Bronchial epithelial cell (primary cell): Measurements from ENCODE around the gene ABCG8. TPM values are rescaled to one million over a fixed set of nuclear protein-coding genes. Genes with fewer than 3 reads are reported as not detected.
A peak's percentile ranks its signal among the peaks of the same experiment; 100 is the strongest.

Source experiments
- DNase-seq: peaks from one replicate; pipeline ENCODE4 v3.0.0-alpha.2; 2010; ENCODE audit warnings: low read depth
- FAIRE-seq: peaks from 2 replicates; lab custom pipeline; 2011; peaks lifted over from hg19 to GRCh38; lab: Jason Lieb, UNC
- H3K27me3 ChIP-seq: 2 replicates; pipeline ENCODE4 v1.5.1; 2011; ENCODE audit warnings: low read length; ENCODE audit not compliant: control insufficient read depth, insufficient read depth
- H3K36me3 ChIP-seq: 2 replicates; pipeline ENCODE4 v1.5.1; 2011; ENCODE audit warnings: low read length; ENCODE audit not compliant: control insufficient read depth, insufficient read depth
- H3K4me3 ChIP-seq: 2 replicates; pipeline ENCODE4 v1.5.1; 2011; ENCODE audit warnings: mild to moderate bottlenecking, low read depth, low read length, control low read depth
- total RNA-seq: library from RNA; depleted of rRNA; stranded (reverse); fragments of >200 nt; gene quantifications from 2 replicates; pipeline ENCODE4 v1.2.1, GENCODE V29; 2014
- TF ChIP-seq, protein P1 (sequence below): IDR thresholded peaks from 2 replicates; pipeline ENCODE4 v1.5.1; 2011; ENCODE audit warnings: mild to moderate bottlenecking, moderate library complexity, low read length, control low read depth, inconsistent platforms; ENCODE audit not compliant: insufficient read depth, severe bottlenecking

ABCG8 gene
- total RNA-seq, 1 donor from 2014 or later: not detected

DNA sequence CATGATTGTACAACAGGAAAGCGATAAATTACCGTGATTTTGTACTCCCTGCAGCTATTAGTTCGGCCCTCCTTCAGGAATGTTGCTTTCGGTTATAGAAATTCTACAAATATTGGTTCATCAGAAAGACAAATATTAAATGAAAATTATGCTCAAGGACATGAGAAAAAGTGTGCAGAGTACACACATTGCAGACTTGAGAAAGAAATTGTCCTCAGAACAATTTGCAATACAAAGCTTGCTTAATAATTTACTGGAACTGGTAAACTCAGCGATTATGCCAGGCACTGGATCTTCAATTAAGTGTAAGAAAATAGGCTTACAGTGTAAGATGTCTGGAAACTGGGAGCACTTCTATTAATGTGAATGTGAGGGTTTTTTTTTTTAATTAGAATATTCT lies 45.9 kb downstream of the ABCG8 start:
- peaks cover 7% of the 10 kb centered on the region for H3K36me3 ChIP-seq
- DNase-seq (no peak), FAIRE-seq (no peak)
- no peak overlapping the region for H3K4me3 ChIP-seq
- H3K27me3 ChIP-seq: no peaks in the 10 kb centered on the region
- TF ChIP-seq, protein P1, sequence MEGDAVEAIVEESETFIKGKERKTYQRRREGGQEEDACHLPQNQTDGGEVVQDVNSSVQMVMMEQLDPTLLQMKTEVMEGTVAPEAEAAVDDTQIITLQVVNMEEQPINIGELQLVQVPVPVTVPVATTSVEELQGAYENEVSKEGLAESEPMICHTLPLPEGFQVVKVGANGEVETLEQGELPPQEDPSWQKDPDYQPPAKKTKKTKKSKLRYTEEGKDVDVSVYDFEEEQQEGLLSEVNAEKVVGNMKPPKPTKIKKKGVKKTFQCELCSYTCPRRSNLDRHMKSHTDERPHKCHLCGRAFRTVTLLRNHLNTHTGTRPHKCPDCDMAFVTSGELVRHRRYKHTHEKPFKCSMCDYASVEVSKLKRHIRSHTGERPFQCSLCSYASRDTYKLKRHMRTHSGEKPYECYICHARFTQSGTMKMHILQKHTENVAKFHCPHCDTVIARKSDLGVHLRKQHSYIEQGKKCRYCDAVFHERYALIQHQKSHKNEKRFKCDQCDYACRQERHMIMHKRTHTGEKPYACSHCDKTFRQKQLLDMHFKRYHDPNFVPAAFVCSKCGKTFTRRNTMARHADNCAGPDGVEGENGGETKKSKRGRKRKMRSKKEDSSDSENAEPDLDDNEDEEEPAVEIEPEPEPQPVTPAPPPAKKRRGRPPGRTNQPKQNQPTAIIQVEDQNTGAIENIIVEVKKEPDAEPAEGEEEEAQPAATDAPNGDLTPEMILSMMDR: no peak

GRCh38 chr2:43885132-43885632 lies 46.4 kb downstream of the ABCG8 start:
- FAIRE-seq: no peak
- Histone ChIP-seq H3K27me3 (no peaks in the 10 kb centered on the region), H3K36me3 (peaks cover 7% of the 10 kb centered on the region), H3K4me3 (no peak overlapping the region)
- DNase-seq: no peak
- TF ChIP-seq, protein P1: no peak

- Histone ChIP-seq H3K36me3 (peaks cover 11% of the 10 kb centered on the region), H3K4me3 (no peak overlapping the region), H3K27me3 (no peaks in the 10 kb centered on the region)
- FAIRE-seq (no peak), DNase-seq (no peak)
- TF ChIP-seq, protein P1: no peak
Measured at GRCh38 chr2:43887176-43887575, 48.4 kb downstream of the ABCG8 start.

- Histone ChIP-seq H3K36me3 (peaks cover 15% of the 10 kb centered on the region), H3K4me3 (no peak overlapping the region), H3K27me3 (no peaks in the 10 kb centered on the region)
- TF ChIP-seq, protein P1: no peak
- no peak for FAIRE-seq
- no peak for DNase-seq
Measured at GRCh38 chr2:43889416-43889815, 50.6 kb downstream of the ABCG8 start.

GRCh38 chr2:43890855-43891254 lies 52.1 kb downstream of the ABCG8 start:
- FAIRE-seq (no peak), DNase-seq (peak; percentile 14)
- Histone ChIP-seq H3K27me3 (no peaks in the 10 kb centered on the region), H3K4me3 (no peak overlapping the region), H3K36me3 (peaks cover 15% of the 10 kb centered on the region)
- TF ChIP-seq, protein P1: no peak

GRCh38 chr2:43894743-43895142 lies 56.0 kb downstream of the ABCG8 start:
- H3K4me3 ChIP-seq: no peak overlapping the region
- H3K27me3 ChIP-seq: no peaks in the 10 kb centered on the region
- TF ChIP-seq, protein P1: no peak
- DNase-seq: no peak
- no peak for FAIRE-seq
- H3K36me3 ChIP-seq: peaks cover 13% of the 10 kb centered on the region
